HG03439 (cell line): ENCODE data around the gene DLGAP4.
A peak's percentile ranks its signal among the peaks of the same experiment; 100 is the strongest.
"Not testable (repeated sequence)": the region's sequence is repeated elsewhere in the genome, so short reads cannot be mapped to it uniquely, and the experiment has no call there.

ENCODE experiments used
- ATAC-seq: cut with Tn5 transposase; IDR thresholded peaks from one replicate; pipeline ENCODE4 v1.9.1; 2021; ENCODE audit warnings: mild to moderate bottlenecking, moderate library complexity; ENCODE audit not compliant: unreplicated experiment

Gene DLGAP4

DNA sequence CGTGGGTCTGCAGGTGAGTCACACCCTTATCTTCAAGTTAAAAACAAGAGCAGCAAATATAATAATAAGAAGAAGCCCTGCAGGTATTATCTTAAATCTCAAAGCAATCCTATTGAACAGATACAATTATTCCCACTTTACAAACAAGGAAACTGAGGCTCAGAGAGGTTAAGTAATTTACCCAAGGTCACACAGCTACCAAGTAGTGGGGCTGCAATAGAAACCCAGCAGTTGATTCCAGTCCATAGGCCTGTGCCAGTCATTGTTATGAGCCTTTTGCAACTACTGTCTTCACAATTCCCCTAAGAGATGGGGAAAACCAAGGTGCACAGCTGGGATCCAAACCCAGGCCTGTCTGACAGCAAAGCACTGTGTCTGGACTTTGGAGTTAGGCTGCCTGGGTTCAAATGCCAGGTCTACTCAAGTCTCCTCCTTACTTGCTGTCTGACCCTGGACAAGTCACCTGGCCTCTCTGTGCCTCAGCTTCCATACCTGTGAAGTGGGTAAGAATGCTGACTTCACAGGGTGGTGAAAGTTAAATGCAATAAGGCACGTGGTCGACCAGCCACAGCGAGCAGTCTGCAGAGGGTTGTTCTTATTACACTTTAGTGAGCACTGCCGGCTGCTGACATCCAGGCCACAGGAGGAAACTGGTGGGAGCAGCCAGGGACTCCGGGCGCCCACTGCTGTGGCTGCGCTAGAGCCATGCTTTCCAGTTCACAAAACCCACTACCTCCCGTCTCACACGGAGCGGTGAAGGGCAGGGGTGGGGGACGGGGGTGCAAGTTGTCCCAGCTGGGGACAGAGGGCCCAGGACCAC lies 241.3 kb downstream of the DLGAP4 start:
- ATAC-seq, result no peak

DNA sequence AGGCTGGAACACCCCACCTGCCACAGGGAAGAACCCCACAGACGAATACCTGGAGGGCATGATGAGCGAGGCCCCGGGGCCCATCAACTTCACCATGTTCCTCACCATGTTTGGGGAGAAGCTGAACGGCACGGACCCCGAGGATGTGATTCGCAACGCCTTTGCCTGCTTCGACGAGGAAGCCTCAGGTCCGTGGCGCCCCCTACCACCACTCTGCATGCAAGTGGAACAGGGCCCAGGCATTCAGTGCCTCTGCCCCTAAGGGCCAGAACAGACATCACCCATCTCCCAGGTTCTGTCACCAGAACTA lies 241.8 kb downstream of the DLGAP4 start:
- no peak for ATAC-seq

DNA sequence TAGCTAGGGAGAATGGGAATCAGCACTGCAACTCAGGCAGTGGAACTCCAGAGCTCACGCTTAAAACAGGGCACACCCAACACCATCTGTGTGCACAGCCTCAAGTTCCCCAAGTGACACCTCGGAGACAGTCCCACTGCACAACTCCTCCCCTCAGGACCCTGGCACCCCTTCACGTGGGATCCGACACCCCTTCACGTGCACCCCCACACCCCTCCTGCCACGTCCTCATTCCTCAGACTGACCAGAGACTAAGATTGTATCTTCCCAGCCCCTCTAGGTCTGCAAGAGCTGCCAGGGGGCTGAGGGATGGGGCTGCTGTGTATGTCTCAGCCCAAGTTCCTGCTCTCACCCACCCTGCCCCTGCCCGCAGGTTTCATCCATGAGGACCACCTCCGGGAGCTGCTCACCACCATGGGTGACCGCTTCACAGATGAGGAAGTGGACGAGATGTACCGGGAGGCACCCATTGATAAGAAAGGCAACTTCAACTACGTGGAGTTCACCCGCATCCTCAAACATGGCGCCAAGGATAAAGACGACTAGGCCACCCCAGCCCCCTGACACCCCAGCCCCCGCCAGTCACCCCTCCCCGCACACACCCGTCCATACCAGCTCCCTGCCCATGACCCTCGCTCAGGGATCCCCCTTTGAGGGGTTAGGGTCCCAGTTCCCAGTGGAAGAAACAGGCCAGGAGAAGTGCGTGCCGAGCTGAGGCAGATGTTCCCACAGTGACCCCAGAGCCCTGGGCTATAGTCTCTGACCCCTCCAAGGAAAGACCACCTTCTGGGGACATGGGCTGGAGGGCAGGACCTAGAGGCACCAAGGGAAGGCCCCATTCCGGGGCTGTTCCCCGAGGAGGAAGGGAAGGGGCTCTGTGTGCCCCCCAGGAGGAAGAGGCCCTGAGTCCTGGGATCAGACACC lies 242.8 kb downstream of the DLGAP4 start:
- no peak for ATAC-seq

DNA sequence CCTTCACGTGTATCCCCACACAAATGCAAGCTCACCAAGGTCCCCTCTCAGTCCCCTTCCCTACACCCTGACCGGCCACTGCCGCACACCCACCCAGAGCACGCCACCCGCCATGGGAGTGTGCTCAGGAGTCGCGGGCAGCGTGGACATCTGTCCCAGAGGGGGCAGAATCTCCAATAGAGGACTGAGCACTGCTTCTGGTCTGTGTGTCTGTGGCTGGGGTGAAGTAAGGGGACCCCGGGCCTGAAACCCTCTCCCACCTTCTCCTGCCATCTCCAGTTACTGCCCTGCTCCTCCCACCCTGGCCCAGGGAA lies 243.4 kb downstream of the DLGAP4 start:
- ATAC-seq, result no peak

DNA sequence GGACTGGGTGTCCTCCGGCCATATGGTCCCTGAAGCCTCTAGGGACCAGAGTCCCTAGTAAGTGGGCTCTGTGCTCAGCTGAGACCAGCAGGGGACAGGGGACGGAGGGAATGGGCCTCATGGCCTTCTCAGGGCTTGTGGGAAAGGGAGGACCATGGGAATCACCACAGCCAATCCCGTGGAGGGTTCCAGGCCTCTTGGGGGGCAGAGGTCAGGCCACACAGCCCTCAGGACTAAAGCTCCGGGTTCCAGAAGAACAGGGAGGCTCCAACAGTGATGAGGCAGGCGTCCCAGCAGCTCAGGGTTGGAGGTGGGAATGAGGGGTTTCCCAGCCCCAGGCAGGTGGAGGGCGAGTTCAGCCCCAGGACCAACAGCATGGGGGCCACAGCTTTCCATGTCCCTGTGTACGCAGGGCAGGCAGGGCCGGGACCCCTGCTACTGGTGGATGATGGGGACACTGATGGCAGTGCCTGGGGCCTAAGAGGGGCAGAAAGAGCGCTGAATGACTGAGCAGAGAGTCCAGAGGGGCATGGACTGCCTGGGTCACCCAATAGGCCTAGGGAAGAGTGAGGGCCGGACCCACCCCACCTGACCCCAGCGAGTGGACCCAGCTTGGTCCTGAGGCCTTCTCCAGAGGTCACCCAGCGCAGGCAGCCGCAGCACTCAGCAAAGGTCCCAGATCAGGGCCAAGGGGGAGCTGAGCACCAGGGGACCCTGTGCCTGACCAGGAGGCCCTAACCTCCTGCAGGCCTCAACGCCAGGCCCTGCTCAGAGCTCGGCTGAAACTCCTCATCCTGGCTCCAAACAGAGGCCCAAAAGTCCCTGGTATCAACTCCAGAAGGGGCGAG lies 244.0 kb downstream of the DLGAP4 start:
- ATAC-seq, result no peak

DNA sequence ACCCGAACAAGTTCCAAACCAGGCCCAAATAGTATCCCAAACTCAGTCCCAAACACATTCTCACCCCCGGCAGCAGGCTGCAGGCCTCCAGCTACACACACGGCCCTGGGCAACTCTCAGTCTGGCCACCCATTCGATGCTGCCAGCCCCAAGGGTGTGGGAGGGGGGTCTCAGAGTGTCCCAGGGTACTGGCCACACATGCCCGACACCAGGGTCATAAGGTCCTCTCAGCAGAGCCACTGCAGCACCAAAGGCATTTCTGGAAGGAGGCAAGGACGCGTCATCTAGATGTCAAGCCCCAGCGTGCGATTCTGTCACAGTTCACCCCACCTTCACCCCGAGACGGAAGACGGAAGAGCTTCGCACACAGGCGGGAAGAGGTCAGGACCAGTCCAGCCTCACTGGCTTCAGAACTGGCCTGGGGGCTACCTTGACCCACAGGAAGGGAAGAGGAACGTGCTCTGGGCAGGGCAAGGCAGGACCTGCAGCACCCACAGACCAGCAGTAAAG lies 244.7 kb downstream of the DLGAP4 start:
- no peak for ATAC-seq

DNA sequence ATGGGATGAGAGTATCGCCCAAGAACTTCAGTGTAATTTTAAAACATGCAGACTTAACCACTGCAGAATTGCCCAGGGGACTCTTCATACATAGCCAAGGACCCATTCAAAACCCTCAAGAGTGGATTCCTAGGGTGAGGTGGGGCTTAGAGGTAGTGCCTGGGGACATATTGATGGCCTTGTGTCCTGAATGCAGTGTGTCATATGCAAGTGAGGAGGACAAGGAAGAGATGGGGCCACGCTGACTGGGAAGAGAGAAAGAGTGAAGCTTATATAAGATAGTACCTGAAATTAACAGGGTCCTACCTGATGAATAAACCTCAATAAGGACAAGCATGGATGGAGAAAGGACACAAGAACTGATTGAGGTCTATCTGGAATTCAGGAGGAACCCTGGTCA lies 249.1 kb downstream of the DLGAP4 start:
- ATAC-seq, result no peak

DNA sequence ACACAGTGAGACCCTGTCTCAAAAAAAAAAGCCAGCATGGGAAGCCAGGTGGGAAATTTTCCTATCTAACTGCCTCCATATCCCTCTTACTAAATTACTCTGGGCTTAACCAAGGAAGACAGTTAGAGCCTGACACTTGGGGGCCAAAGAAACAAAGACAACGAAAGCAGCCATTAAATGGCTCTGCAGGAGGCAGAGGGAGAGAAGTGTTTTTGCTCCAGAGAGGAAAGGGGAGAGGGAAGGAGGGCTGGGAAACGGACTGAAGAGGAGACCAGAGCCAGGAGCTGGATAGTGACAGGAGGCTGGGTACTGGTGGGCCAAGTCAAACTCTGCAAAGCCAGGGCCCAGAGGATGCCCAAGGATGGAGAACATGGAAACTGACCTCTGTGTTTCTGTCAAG lies 256.6 kb downstream of the DLGAP4 start:
- ATAC-seq, result no peak

DNA sequence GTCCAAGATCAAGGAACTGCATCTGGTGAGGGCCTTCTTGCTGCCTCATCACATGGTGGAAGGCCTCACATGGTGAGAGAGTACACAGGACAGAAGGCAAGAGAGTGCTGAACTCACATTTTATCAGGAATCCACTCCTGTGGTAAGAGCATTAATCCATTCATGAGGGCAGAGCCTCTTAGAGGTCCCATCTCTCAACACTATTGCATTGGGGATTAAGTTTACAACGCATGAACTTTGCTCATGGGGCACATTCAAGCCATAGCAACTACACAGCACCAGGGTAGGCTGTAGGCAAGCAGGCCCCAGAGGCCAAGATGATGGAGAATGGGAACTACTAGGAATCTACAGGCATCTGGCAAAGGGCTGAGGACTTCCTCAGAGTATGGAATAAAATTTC lies 257.2 kb downstream of the DLGAP4 start:
- no peak for ATAC-seq

DNA sequence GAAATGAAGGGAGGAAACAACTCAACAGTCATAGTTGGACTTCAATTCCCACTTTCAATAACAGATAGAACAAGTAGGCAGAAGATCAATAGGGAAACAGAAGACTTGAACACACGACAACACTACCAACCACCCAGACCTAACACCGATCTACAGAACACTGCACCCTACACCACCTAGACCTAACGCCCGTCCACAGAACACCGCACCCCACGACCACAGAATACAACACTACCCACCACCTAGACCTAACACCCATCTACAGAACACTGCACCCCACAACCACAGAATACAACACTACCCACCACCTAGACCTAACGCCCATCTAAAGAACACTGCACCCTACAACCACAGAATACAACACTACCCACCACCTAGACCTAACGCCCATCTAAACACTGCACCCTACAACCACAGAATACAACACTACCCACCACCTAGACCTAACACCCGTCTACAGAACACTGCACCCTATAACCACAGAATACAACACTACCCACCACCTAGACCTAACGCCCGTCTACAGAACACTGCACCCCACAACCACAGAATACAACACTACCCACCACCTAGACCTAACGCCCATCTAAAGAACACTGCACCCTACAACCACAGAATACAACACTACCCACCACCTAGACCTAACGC lies 258.1 kb downstream of the DLGAP4 start:
- ATAC-seq, result not testable (repeated sequence)

DNA sequence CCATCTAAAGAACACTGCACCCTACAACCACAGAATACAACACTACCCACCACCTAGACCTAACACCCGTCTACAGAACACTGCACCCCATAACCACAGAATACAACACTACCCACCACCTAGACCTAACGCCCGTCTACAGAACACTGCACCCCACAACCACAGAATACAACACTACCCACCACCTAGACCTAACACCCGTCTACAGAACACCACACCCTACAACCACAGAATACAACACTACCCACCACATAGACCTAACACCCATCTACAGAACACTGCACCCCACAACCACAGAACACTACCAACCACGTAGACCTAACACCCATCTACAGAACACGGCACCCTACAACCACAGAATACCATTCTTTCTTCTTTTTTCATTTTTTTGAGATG lies 258.6 kb downstream of the DLGAP4 start:
- ATAC-seq, result not testable (repeated sequence)

DNA sequence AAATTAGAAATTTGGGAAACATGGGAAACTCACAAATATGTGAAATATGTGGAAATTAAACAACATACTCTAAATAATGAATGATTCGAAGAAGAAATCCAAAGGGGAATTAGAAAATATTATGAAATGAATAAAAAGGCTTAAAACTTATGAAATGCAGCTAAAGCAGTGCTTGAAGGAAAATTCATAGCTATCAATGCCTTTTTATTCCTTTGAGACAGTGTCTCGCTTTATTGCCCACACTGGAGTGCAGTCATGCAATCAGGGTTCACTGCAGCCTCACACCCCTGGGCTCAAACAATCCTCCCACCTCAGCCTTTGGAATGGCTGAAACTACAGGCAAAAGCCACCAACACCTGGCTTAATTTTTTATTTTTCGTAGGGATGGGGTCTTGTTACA lies 259.4 kb downstream of the DLGAP4 start:
- no peak for ATAC-seq

DNA sequence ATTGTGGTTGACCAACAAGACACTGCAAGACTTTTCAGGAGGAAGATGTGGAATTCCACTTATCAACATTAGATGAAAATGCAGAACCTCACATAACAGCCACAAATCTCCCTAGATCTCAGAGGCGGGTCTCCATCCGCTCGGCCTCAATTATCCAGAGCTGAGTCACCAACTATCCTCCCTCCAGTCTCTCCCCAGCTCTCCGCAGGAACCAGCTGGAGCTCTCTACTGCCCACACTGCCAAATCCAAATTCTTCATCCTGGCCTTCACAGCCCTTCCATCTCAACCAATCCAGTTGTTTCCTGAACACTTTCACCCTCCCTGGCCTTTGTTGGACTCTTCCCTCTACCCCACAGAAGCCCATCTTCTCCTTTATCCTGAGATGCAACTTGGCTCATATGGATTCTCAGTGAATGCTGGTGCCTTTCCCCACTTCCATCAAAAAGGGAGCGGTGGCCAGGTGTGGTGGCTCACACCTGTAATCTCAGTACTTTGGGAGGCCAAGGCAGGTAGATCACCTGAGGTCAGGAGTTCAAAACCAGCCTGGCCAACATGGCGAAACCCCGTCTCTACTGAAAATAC lies 263.8 kb downstream of the DLGAP4 start:
- ATAC-seq, result no peak

DNA sequence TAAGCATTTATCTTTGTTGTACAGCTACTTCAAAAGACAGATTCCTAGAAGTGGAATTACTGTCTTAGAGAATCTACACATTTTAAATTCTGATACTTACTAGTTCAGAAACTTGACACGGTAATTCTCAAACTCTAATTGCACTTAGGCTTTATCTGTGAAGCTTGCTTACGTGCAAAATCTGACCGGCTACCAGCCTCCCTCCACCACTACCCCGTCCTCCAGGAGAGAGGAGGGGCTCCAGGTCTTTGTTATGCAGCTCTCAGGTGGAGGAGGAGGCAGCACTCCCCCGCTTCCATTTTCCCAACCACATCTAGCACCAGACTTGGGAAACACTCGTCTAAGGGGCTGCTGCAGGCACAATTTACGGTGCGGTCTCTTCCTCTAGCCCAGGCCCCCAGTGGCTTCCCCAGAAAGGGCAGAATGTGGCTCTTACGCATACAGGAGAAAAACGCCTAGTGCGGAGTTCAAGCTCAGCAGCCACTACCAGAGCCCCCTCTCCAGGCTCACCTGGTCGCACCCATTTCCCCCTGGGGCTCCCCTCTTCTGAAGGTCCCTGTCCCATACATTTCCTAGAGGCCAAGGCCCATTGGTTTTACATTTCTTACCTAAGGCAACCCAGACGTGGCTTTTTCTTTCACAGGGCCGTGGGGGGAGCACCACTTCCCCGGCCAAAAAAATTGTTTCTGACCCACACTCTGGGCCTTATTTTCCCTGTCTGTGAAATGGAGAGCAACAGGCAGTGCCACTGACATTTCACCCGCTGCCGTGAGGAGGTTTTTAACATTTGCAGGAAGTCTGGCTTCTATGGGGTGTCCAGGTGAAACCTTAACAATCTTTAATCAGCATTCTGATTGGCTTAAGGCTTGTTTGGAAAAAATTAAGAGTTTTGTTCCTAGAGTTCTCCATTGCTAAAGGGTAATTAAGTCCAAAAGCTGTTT lies 265.7 kb downstream of the DLGAP4 start:
- ATAC-seq, result no peak

DNA sequence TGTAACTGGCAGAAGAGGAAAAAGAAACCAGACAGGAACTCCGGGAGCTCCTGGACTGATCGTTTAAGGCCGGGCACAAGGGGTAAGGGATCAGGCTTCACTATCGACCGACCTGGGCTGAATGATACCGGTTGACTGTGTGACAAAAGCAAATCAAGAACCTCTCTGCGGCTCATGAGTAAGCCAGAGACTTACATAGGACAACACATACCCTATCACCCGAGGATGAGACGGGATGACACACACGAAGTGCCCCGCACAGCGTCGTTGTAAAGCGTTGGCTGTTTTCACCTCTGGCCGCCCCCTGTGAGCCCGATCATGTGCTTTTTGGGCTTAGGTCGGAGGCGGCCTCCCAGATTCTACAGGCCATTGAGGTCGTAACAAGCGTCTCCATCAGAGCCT lies 266.6 kb downstream of the DLGAP4 start:
- no peak for ATAC-seq

DNA sequence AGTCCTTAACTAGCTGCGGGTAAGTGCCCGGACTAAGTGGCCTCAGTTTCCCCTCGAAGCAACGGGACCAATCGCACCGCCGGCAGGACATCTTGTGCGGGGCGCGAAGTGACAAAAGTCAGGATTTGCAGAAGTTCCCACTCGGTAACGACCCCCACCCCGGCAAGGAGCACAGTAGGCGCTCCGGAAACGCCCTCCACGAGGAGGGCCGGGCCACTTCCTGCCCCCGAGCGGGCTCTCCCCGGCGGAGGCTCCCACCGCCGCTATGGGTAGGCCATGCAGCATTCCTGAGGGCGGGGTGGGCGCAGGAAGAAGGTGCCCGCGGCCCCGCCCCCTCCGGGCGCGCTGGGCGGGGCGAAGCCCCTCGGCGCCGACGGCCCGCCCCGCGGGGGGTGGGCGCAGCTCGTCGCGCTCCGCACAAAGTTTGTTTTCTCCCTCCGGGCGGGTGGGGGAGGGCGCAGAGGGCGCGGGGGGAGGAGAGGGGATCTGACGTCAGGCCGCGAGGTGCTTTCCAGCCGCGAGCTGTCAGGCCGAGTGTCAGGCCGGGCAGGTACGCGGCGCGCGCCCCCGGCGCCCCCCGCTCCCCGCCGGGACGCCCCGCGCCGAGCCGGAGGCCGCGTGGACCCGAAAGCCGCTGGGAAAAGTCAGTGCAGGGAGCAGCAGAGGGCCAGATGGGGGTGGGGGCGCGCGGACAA lies 267.1 kb downstream of the DLGAP4 start, which contains the start of gene TGIF2:
TGIF2 (plus strand) TSS at position 495 of the 695 bp plus-strand sequence. CDS start 5,178 bp downstream, outside the sequence.
- ATAC-seq, result peak; percentile 51

DNA sequence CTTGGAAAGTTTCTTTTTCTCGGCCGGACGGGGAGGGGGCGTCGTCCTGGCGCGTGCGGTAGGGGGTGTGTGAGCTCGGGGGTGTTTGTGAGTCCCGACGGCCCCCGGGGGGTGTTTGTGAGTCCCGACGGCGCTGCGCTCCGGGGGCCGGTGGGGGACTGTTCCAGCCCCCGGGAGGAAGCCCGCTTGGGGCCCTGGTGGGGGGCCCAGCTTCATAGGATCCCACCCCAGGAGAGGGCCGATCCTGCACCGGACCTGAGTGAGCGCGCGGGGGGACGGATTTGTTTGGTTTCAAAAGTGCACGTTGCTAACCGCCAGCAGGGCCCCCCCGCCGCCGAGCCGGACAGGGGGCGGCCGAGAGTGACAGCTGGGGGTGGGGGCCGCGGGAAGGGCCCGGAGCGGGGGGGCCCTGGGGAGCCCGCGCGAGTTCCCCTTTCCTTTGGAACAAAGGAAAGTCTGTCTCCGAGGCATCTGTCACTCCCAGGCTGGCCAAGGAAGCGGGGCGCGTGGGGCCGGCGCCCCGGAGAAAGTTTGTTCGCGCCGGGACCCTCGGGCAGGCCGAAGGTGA lies 267.7 kb downstream of the DLGAP4 start:
- peak; percentile 3 for ATAC-seq
